NOMO-1 (cell line): ENCODE results near the gene RPRD1B.

Experiments used
- DNase-seq, 2 experiments: peaks; one replicate each; lab custom pipeline; 2025; ENCODE audit not compliant: unreplicated experiment in 2 of 2; lab: John Stamatoyannopoulos, UW

Gene RPRD1B

DNA sequence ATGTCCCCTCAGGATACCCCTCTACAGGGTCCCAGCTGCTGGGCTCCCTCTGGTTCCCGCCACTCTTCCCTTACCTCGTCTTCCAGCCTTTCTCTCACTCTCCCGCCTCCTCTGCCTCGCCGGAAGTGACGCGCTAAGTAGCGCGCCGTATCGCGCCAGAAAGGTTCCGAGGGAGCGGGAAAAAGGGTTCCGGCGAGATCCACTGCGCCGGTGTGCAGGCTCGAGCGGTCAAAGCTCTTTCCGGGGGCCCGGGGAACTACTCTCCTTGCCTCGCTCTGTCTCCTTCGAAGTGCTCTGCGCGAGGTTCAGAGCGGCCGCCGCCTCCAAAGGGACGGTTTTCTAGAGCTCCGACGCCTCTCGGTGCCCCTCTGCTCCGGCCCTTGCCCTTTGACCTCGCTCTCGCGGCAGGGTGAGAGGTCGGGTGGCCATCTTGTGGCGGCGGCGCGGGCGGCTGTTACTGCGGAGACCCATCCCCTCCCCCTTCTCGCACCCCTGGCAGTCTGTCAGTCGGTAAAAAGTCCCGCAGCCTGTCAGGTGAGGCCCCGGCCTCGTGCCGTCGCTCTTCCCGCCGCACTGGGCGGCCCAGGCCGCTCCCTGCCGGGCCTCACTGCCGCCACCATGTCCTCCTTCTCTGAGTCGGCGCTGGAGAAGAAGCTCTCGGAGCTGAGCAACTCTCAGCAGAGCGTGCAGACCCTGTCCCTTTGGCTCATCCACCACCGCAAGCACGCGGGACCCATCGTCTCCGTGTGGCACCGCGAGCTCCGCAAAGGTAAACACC, at the start of gene RPRD1B, which contains the start of gene TTI1:
RPRD1B (plus strand) TSS at position 417 of the 778 bp plus-strand sequence; CDS start at position 619, 202 bp downstream.
TTI1 (minus strand) TSS at position 127 of the 778 bp plus-strand sequence. CDS start 19,640 bp downstream, outside the sequence.
- DNase-seq: peak; percentile 81 to 89

DNA sequence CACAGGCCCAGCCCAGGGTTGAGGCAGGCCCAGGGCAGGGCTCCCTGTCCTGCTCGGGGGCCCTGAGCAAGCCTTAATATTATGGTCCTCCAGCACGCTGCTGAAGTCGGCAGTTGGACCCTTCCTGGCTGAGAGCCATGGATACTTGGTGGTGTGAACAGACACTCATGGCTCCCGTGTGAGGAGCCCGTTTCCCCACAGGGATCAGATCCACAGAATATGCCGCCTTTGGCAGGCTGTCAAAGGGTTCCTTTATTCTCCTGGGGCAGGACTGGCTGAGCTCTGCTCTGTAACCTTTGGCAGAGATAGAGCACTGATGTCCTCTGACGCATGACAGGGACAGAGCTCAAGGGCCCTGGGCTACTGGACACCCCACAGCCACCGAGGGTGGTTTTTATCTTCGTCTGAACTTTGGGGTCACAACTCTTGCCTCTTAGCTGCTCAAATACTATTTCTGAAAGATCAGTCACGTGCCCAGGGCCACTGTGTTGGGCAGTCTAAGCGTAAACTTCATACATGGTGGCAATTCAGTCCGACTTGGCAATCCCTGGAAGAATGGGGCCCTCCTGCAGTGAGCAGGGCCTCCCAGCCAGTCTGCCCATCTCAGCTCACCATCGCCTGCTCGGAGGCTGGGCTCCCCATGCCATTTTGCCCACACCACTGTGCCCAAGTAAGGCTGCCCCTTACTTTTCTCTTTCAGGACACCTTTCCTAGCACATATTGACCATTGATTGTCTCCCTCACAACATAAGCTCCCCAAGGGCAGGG, 49.3 kb upstream of the RPRD1B start:
- no peak for DNase-seq

DNA sequence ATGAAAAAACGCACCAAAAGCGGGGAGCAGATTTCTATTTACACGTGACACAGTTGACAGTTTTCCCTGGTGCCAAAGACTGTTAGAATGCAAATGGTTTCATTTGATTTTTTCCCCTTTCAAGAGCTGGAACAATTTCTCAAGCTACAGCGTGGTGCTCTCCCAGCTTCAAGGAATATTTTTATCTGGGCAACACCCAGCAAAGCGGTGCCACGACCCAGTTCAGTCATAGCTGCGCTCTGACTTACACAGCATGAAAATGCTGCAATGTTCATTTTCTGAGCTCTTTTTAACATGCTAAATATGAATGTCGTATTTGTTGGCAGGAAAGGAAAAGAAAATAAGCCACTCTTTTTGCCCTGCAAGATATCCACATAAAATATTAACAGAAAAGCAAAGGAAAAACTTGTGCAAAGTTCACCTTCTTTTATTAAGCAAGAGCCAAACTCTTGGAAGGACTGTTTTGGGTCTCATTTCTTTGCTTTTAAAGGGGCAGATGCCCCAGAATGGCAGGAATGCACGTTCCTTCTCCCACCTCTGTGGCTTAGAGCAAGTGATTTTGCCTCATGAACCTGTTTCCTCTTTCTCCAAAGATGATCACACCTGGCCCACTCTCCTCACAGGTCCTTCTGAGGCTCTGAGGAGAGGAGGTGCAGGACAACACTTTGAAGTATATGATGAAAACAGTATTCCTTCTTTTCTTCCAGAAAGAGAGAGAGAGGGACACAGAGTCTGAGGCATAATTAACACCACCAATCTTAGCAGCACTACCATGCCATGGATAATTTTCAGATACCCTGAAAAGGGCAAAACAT, 47.3 kb upstream of the RPRD1B start:
- no peak for DNase-seq

GRCh38 chr20:37986873-37987601, 46.5 kb upstream of the RPRD1B start:
- no peak for DNase-seq

- no peak for DNase-seq
Measured at GRCh38 chr20:37987602-37988290, 45.8 kb upstream of the RPRD1B start.

- DNase-seq: no peak
Measured at GRCh38 chr20:37988306-37988954, 45.1 kb upstream of the RPRD1B start.

GRCh38 chr20:37989601-37990295, 43.8 kb upstream of the RPRD1B start:
- peak in 1 of 2 experiments; percentile 54 for DNase-seq

DNA sequence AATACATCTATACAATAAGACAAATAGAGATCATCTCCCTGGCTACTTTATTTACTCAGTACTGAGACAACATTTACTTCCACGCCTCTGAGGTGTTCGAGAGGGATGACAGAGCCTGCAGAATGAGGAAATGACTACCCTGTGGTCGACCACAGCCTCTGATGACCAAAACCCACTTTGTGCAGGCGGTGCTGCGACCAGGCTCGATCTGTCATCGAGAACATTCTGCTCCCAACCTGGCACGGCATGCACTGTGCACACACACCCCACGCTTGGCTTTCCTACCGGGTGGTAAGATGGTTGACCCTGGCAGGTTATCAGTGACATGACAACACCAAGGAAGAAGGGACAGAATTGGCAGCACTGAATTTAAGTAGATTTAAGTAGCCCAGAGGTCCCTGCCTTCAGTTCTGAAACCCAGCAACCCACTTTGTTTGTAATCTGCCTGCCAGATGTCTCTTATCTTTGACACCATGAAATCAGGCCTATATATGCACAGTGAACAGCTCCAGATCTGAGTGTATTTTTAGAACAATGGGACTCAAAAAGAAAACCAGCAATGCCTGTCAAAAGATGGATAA, 42.9 kb upstream of the RPRD1B start:
- DNase-seq: peak; percentile 85 to 96

DNA sequence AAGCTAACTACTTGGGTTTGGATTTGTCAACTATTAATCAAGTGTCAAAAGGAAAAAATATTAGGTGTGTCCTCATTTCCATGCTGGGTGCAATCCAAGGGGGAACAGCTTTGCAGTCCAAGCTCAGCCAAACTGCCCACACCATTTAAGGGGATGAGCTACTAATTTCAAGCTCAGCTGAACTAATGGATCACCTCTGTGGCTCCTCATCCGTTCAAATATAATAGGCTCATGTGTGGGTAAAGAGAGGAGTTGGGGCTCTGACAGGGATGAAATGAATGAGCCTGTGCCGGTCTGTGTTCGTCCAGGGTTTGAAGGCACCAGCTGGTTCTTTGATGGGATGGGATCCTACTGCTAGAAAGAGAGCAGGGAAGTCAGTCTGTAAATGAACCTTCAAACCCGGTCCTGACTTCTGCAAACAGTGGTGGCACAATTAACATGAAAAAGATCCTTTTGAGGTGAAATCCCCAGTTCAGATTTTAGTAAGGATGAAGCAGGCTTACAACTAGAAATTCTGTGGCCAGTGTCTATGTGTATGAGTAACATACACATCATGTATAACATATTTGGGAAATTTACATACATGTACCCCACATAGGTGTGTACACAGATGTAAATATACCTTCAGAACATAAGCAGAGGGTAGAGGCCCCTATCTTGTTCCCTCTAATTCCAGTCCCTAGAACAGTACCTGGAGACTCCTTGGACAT, 42.2 kb upstream of the RPRD1B start:
- DNase-seq: peak in 1 of 2 experiments; percentile 2

DNA sequence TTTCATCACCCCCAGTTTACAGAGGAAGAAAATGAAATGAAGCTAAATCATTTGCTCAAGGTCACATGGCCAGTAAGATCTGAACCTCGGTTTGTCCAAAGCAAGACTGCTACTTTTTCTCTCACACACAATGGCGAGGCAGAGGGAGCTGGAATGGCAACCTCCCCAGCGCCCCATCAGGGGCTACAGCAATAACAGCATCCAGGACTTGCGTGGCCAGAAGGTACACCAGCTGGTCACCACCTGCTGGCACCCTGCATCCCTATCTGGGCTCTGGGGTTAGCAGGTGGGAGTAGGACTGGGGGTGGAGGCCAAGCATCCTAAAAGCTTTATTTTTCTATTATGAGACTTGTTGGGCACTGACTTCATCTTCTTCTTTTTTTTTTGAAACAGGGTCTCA, 41.6 kb upstream of the RPRD1B start:
- no peak for DNase-seq

DNA sequence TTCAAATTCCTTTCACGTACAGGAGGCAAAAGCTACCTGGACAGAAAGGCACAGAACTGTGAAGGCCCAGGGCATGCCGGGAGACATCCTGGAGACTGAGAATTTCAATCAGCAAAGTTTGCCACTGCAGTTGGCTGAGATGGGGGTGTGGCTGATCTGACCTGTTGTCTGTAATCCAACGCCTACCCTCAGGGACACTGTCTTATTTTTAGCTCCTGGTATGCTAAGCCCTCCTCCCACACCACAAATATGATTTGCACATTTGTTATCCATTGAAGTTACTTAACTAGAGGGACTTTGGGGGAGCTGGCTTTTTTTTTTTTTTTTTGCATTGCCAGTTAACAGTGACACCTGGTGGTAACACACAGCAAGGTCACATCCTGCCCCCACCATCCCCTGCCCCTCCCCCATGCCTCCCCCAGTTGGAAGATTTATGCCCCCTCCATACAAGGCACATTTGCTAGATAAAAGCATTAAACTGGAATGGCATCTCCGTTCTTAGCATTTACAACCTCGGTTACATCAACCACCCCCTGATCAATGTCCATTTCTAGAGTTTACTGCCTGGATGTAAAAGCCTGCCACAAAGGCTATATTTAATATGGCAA, 40.6 kb upstream of the RPRD1B start:
- DNase-seq: peak; percentile 51 to 62

- DNase-seq: no peak
Measured at GRCh38 chr20:37994512-37994911, 39.0 kb upstream of the RPRD1B start.

DNA sequence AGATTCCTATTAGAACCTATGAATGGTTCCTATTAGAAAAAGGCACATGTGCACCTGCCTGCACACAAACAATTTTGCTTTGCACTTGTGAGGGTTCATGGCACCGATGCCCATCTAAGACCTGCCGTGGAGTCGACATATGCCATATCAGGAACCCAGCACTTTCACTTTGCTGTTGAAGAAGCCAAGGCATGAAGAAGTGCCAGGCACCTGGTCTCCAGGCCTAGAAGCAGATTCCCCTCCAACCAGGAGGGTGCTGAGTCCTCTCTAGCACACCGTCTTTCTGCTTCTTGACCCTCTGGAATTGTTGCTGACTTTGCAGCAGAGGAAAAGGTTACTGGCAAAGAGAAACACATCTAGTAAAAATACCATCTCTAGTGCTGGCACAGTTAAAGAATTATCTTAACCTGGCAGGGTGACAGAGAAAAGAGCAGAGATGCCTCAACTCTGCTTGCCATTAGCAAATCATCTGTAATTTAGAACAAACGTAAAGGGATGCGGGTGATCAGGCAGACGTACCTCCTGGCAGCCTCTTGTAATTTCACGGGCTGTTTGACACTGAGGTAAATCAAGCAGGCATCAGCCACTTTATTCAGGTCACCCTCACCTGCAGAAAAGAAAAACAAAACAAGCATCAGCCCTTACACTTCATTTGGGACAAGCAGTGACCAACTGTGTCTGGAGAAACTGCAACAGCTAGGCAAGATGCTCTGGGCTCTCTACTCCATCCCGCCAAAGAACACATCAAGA, 37.5 kb upstream of the RPRD1B start:
- DNase-seq: no peak

- DNase-seq: no peak
Measured at GRCh38 chr20:37997516-37997915, 36.0 kb upstream of the RPRD1B start.

DNA sequence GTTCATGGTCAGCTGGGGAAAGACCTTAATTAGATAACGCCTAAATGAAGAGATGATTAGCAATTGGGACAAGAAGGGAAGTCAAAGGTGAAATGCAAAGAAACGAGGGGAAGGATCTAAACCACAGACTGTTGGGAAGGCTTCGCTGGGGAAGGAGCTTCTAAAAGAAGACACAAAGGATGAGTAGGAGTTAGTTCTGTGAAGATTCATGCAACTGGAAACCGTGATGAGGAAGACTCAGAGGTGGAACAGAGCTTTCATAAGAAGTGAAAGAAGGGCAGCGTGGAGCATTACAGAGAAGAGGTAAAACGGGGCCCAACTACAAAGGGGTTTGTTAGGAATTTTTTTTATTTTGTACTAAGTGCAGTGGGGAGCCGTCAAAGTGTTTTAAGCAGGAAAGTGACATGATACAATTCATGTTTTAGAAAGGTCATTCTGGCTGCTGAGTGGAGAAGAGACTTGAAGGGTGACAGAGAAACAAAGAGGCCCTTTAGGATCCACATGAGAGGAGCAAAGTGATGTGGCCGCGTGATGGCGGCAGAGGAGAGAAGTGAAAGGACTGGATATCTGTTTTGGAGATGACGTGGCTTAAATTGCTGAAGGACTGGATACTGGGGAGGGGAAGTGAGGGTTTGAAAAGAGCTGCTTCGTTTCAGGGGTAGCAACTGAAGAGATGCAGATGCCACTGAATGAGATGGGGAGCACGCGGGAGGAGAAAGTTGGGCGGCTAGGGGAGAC, 33.9 kb upstream of the RPRD1B start:
- no peak for DNase-seq

GRCh38 chr20:38000293-38000692, 33.3 kb upstream of the RPRD1B start:
- no peak for DNase-seq
